HEK293 (cell line): ENCODE results near the gene KCNAB1.

Experiments
- CTCF ChIA-PET: fragments of 350-600 bp; formaldehyde crosslinking; extraction: SDS; loops from one replicate; lab custom pipeline; 2021; ENCODE audit warnings: antibody characterized with exemption; lab: Yijun Ruan, JAX
- POLR2A ChIA-PET: fragments of 300-600 bp; formaldehyde crosslinking; extraction: SDS; loops from one replicate; lab custom pipeline; 2020; ENCODE audit warnings: antibody characterized with exemption, inconsistent platforms; lab: Yijun Ruan, JAX
- H3K27ac ChIP-seq: fragments of 200-500 bp; sonication (Bioruptor generic); 2 replicates; pipeline ENCODE4 v1.5.1; 2014; ENCODE audit warnings: low read depth, low read length, control low read depth, inconsistent platforms; ENCODE audit errors: extremely low read depth
- H3K36me3 ChIP-seq, 2 experiments: fragments of 200-500 bp in 1 of 2; sonication (Bioruptor generic) in 1 of 2; 1 replicate in 1 of 2; 2 replicates in 1 of 2; pipeline ENCODE4 v1.5.1; 2014 to 2017; ENCODE audit warnings: inconsistent platforms in 2 of 2, low read length in 2 of 2; ENCODE audit not compliant: control insufficient read depth in 2 of 2, insufficient read depth in 1 of 2
- H3K4me1 ChIP-seq: fragments of 200-500 bp; sonication (Bioruptor generic); 2 replicates; pipeline ENCODE4 v1.5.1; 2014; ENCODE audit warnings: mild to moderate bottlenecking, low read length, inconsistent platforms; ENCODE audit not compliant: control insufficient read depth, insufficient read depth
- H3K4me3 ChIP-seq: 2 replicates; pipeline ENCODE4 v1.5.1; 2011; ENCODE audit warnings: low read depth, mild to moderate bottlenecking, control low read depth, low read length, moderate library complexity
- H3K9me3 ChIP-seq: fragments of 200-500 bp; sonication (Bioruptor generic); 2 replicates; pipeline ENCODE4 v1.5.1; 2014; ENCODE audit warnings: low read depth, low read length, inconsistent platforms; ENCODE audit not compliant: control insufficient read depth, insufficient read depth
- MYNN ChIP-seq: fragments of 450-650 bp; formaldehyde crosslinking; IDR thresholded peaks from 2 replicates; pipeline ENCODE4 v1.5.1; 2016; ENCODE audit warnings: missing biosample characterization, missing genetic modification characterization, borderline replicate concordance
- WT1 ChIP-seq: fragments of 450-650 bp; formaldehyde crosslinking; IDR thresholded peaks from 2 replicates; pipeline ENCODE4 v1.5.1; 2016; ENCODE audit warnings: missing biosample characterization, missing genetic modification characterization
- ZBTB10 ChIP-seq: fragments of 450-650 bp; formaldehyde crosslinking; IDR thresholded peaks from 2 replicates; pipeline ENCODE4 v1.5.1; 2016; ENCODE audit warnings: missing biosample characterization, missing genetic modification characterization
- ZBTB20 ChIP-seq: fragments of 450-650 bp; formaldehyde crosslinking; IDR thresholded peaks from 2 replicates; pipeline ENCODE4 v1.5.1; 2016; ENCODE audit warnings: missing biosample characterization, missing genetic modification characterization
- ZBTB21 ChIP-seq: fragments of 450-650 bp; formaldehyde crosslinking; IDR thresholded peaks from 2 replicates; pipeline ENCODE4 v1.5.1; 2017; ENCODE audit warnings: missing biosample characterization, missing genetic modification characterization
- ZFP3 ChIP-seq: fragments of 450-650 bp; formaldehyde crosslinking; IDR thresholded peaks from 2 replicates; pipeline ENCODE4 v1.5.1; 2016; ENCODE audit warnings: low read depth, missing biosample characterization, missing genetic modification characterization
- ZNF155 ChIP-seq: fragments of 450-650 bp; formaldehyde crosslinking; IDR thresholded peaks from 2 replicates; pipeline ENCODE4 v1.5.1; 2016; ENCODE audit warnings: missing biosample characterization, missing genetic modification characterization
- ZNF18 ChIP-seq: fragments of 450-650 bp; formaldehyde crosslinking; IDR thresholded peaks from 2 replicates; pipeline ENCODE4 v1.5.1; 2016; ENCODE audit warnings: missing biosample characterization, missing genetic modification characterization
- ZNF366 ChIP-seq: fragments of 450-650 bp; formaldehyde crosslinking; conservative IDR thresholded peaks from 2 replicates; pipeline ENCODE4 v1.5.1; 2016; ENCODE audit warnings: missing biosample characterization, missing genetic modification characterization
- ZNF404 ChIP-seq: fragments of 450-650 bp; formaldehyde crosslinking; IDR thresholded peaks from 2 replicates; pipeline ENCODE4 v1.5.1; 2017; ENCODE audit warnings: missing biosample characterization, missing genetic modification characterization
- ZNF449 ChIP-seq: fragments of 450-650 bp; formaldehyde crosslinking; IDR thresholded peaks from 2 replicates; pipeline ENCODE4 v1.5.1; 2017; ENCODE audit warnings: missing biosample characterization, mild to moderate bottlenecking, missing genetic modification characterization, moderate library complexity
- ZNF645 ChIP-seq: fragments of 450-650 bp; formaldehyde crosslinking; IDR thresholded peaks from 2 replicates; pipeline ENCODE4; 2016; ENCODE audit warnings: missing biosample characterization, missing genetic modification characterization
- ZNF660 ChIP-seq: fragments of 450-650 bp; IDR thresholded peaks from 2 replicates; pipeline ENCODE4 v1.5.1; 2018; ENCODE audit warnings: missing biosample characterization, mild to moderate bottlenecking, missing genetic modification characterization
- ZNF704 ChIP-seq: fragments of 450-650 bp; formaldehyde crosslinking; IDR thresholded peaks from 2 replicates; pipeline ENCODE4 v1.5.1; 2016; ENCODE audit warnings: missing biosample characterization, missing genetic modification characterization
- ZNF768 ChIP-seq: fragments of 450-650 bp; formaldehyde crosslinking; IDR thresholded peaks from 2 replicates; pipeline ENCODE4 v1.5.1; 2018; ENCODE audit warnings: missing biosample characterization, mild to moderate bottlenecking, missing genetic modification characterization
- ZNF785 ChIP-seq: fragments of 450-650 bp; formaldehyde crosslinking; IDR thresholded peaks from 2 replicates; pipeline ENCODE4 v1.5.1; 2016; ENCODE audit warnings: missing biosample characterization, missing genetic modification characterization
- ZNF837 ChIP-seq: fragments of 450-650 bp; formaldehyde crosslinking; IDR thresholded peaks from 2 replicates; pipeline ENCODE4 v1.5.1; 2016; ENCODE audit warnings: missing biosample characterization, missing genetic modification characterization
- TF ChIP-seq, protein P1 (sequence below): fragments of 450-650 bp; formaldehyde crosslinking; IDR thresholded peaks from 2 replicates; pipeline ENCODE4 v1.5.1; 2017; ENCODE audit warnings: missing biosample characterization, missing genetic modification characterization

KCNAB1 gene

GRCh38 chr3:156542101-156543042 lies 422.0 kb downstream of the KCNAB1 start:
- Histone ChIP-seq H3K9me3 (no peaks in the 10 kb centered on the region), H3K27ac (no peak overlapping the region), H3K4me1 (no peaks in the 10 kb centered on the region), H3K4me3 (no peak overlapping the region), H3K36me3 (peaks cover 0 to 73% of the 10 kb centered on the region in 2 experiments; a peak in 1 of 3 replicates)
- ChIA-PET CTCF (interaction anchor here (0.6 to 1.1 kb wide), 15 partner anchors 15 to 1563 kb away, joined by 3 to 10 read pairs (median 4); no protein-coding TSS in a partner anchor), POLR2A (no interaction called here)
- TF ChIP-seq ZBTB10 (tag by site-specific recombination) (no peak), ZNF768 (tag by site-specific recombination) (no peak), ZNF645 (tag by site-specific recombination) (no peak), ZNF704 (no peak)

- Histone ChIP-seq H3K36me3 (peaks cover 0 to 80% of the 10 kb centered on the region in 2 experiments; a peak in 1 of 3 replicates), H3K4me3 (no peak overlapping the region), H3K4me1 (no peaks in the 10 kb centered on the region), H3K9me3 (no peaks in the 10 kb centered on the region), H3K27ac (no peak overlapping the region)
- CTCF ChIA-PET, result interaction anchor here (0.6 to 2.1 kb wide), 21 partner anchors 11 to 1562 kb away, joined by 3 to 10 read pairs (median 4); partner anchors contain the start of gene SSR3
- POLR2A ChIA-PET, result no interaction called here
- no peak for TF ChIP-seq ZNF18
- no peak for TF ChIP-seq WT1 (tag by site-specific recombination)
- TF ChIP-seq MYNN, result no peak
- no peak for TF ChIP-seq ZBTB21 (tag by site-specific recombination)
- no peak for TF ChIP-seq ZNF837 (tag by site-specific recombination)
- no peak for TF ChIP-seq ZNF155 (tag by site-specific recombination)
- TF ChIP-seq, protein P1, sequence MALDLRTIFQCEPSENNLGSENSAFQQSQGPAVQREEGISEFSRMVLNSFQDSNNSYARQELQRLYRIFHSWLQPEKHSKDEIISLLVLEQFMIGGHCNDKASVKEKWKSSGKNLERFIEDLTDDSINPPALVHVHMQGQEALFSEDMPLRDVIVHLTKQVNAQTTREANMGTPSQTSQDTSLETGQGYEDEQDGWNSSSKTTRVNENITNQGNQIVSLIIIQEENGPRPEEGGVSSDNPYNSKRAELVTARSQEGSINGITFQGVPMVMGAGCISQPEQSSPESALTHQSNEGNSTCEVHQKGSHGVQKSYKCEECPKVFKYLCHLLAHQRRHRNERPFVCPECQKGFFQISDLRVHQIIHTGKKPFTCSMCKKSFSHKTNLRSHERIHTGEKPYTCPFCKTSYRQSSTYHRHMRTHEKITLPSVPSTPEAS (tag by site-specific recombination), result no peak
- TF ChIP-seq ZNF660 (tag by site-specific recombination), result no peak
- no peak for TF ChIP-seq ZNF449
- TF ChIP-seq ZNF785 (tag by site-specific recombination), result no peak
- no peak for TF ChIP-seq ZBTB20 (tag by site-specific recombination)
- no peak for TF ChIP-seq ZFP3 (tag by site-specific recombination)
- no peak for TF ChIP-seq ZNF404 (tag by site-specific recombination)
- no peak for TF ChIP-seq ZNF366 (tag by site-specific recombination)
Measured at GRCh38 chr3:156543043-156543555, 422.7 kb downstream of the KCNAB1 start.
